Progenitor cell of endocrine pancreas (in vitro differentiated cells): ENCODE results near the gene CSF1R. TPM values are rescaled to one million over a fixed set of nuclear protein-coding genes. Genes with fewer than 3 reads are reported as not detected.
"Not testable (repeated sequence)": the region's sequence is repeated elsewhere in the genome, so short reads cannot be mapped to it uniquely, and the experiment has no call there.

Experiments used
- DNase-seq: peaks from one replicate; pipeline ENCODE4 v3.0.0; 2021; ENCODE audit warnings: low spot score; ENCODE audit not compliant: unreplicated experiment
- H3K27ac Mint-ChIP-seq: 2 replicates; pipeline ENCODE4 v1.8.0; 2021; ENCODE audit warnings: mild to moderate bottlenecking, moderate library complexity, mixed read lengths
- H3K27me3 Mint-ChIP-seq: 2 replicates; pipeline ENCODE4 v1.8.0; 2021; ENCODE audit warnings: mixed read lengths
- H3K36me3 Mint-ChIP-seq: 2 replicates; pipeline ENCODE4 v1.8.0; 2022; ENCODE audit warnings: mixed read lengths; ENCODE audit not compliant: insufficient read depth
- H3K4me1 Mint-ChIP-seq: 2 replicates; pipeline ENCODE4 v1.8.0; 2021; ENCODE audit warnings: low read depth, mixed read lengths
- H3K4me3 Mint-ChIP-seq: 2 replicates; pipeline ENCODE4 v1.8.0; 2021; ENCODE audit warnings: low read depth, mild to moderate bottlenecking, moderate library complexity, mixed read lengths
- H3K9me3 Mint-ChIP-seq: 2 replicates; pipeline ENCODE4 v1.8.0; 2021; ENCODE audit warnings: low read depth, mixed read lengths
- CTCF ChIP-seq: fragments of 200-600 bp; sonication (generic); IDR thresholded peaks from one replicate; pipeline ENCODE4 v1.5.0; 2021; ENCODE audit warnings: antibody characterized with exemption, mild to moderate bottlenecking; ENCODE audit not compliant: unreplicated experiment
- total RNA-seq: library from RNA; stranded (reverse); gene quantifications from 2 replicates; pipeline ENCODE4 v1.2.1, GENCODE V29; 2021

CSF1R gene
- total RNA-seq, 1 donor from 2014 or later, result not detected

- TF ChIP-seq CTCF, result no peak
- Mint-ChIP-seq H3K4me1 (no peaks in the 10 kb centered on the region), H3K4me3 (no peak overlapping the region), H3K27me3 (peaks cover 33% of the 10 kb centered on the region), H3K27ac (no peak overlapping the region), H3K9me3 (no peaks in the 10 kb centered on the region), H3K36me3 (no peaks in the 10 kb centered on the region)
- no peak for DNase-seq
Observed at GRCh38 chr5:150085191-150085912, 1.0 kb downstream of the CSF1R start.

GRCh38 chr5:150084754-150085153, 1.6 kb downstream of the CSF1R start:
- H3K4me1 Mint-ChIP-seq, H3K27ac Mint-ChIP-seq, H3K4me3 Mint-ChIP-seq, H3K36me3 Mint-ChIP-seq, DNase-seq, H3K9me3 Mint-ChIP-seq: not testable (repeated sequence)
- H3K27me3 Mint-ChIP-seq, result peaks cover 33% of the 10 kb centered on the region

- peaks cover 37% of the 10 kb centered on the region for H3K27me3 Mint-ChIP-seq
- no peak for DNase-seq
Observed at GRCh38 chr5:150082889-150083288, 3.5 kb downstream of the CSF1R start.

GRCh38 chr5:150082374-150082773, 4.0 kb downstream of the CSF1R start:
- no peak overlapping the region for H3K27ac Mint-ChIP-seq
- no peak for TF ChIP-seq CTCF
- no peak overlapping the region for H3K4me3 Mint-ChIP-seq
- H3K36me3 Mint-ChIP-seq, result no peaks in the 10 kb centered on the region
- peaks cover 5% of the 10 kb centered on the region for H3K4me1 Mint-ChIP-seq
- no peak for DNase-seq
- H3K9me3 Mint-ChIP-seq, result no peaks in the 10 kb centered on the region
- H3K27me3 Mint-ChIP-seq, result peaks cover 37% of the 10 kb centered on the region

More at GRCh38 chr5:150082889-150083288, 3.5 kb downstream of the CSF1R start:
- no peak overlapping the region for H3K27ac Mint-ChIP-seq
- TF ChIP-seq CTCF, result no peak
- no peaks in the 10 kb centered on the region for H3K9me3 Mint-ChIP-seq
- H3K4me1 Mint-ChIP-seq, result peaks cover 5% of the 10 kb centered on the region
- H3K36me3 Mint-ChIP-seq, result no peaks in the 10 kb centered on the region
- H3K4me3 Mint-ChIP-seq, result no peak overlapping the region

- Mint-ChIP-seq H3K4me3 (no peak overlapping the region), H3K27ac (no peak overlapping the region), H3K9me3 (no peaks in the 10 kb centered on the region), H3K4me1 (peaks cover 5% of the 10 kb centered on the region), H3K27me3 (peaks cover 34% of the 10 kb centered on the region), H3K36me3 (no peaks in the 10 kb centered on the region)
- no peak for TF ChIP-seq CTCF
- DNase-seq, result no peak
Observed at GRCh38 chr5:150081541-150082283, 4.6 kb downstream of the CSF1R start.
